ENCODE data around the gene DHDDS. TPM values are rescaled to one million over a fixed set of nuclear protein-coding genes. Genes with fewer than 3 reads are reported as not detected.

DHDDS gene
- polyA plus RNA-seq, 10 donors, result 18.0 to 25.1 (median 20.2) TPM

Other genes starting within 250 kb of the DHDDS start
- not detected for gene CATSPER4, start 241.7 kb upstream of the DHDDS start, polyA plus RNA-seq (ENCODE audit: insufficient read length in 10 of 10)
- 10 to 100 TPM; 17.4 to 28.2 (median 22.9) TPM for gene CEP85, start 198.1 kb upstream of the DHDDS start, polyA plus RNA-seq (ENCODE audit: insufficient read length in 10 of 10)
- 10 to 100 TPM; 46.1 to 79.3 (median 64.6) TPM for gene SH3BGRL3, start 152.2 kb upstream of the DHDDS start, polyA plus RNA-seq (ENCODE audit: insufficient read length in 10 of 10)
- gene UBXN11, start 125.7 kb upstream of the DHDDS start, polyA plus RNA-seq (ENCODE audit: insufficient read length in 10 of 10), result 10 to 100 TPM in 2 of 10 donors, 1 to 10 TPM in 8; 5.2 to 13.8 (median 8.0) TPM
- gene CD52, start 114.4 kb upstream of the DHDDS start, polyA plus RNA-seq (ENCODE audit: insufficient read length in 10 of 10), result 10 to 100 TPM in 2 of 10 donors, 1 to 10 TPM in 6, under 1 TPM in 2; 0.66 to 43.2 (median 2.4) TPM
- 1 to 10 TPM in 2 of 10 donors, under 1 TPM in 2, not detected in 6; 0.05 to 2.8 (median 1.2) TPM for gene CRYBG2, start 78.2 kb upstream of the DHDDS start, polyA plus RNA-seq (ENCODE audit: insufficient read length in 10 of 10)
- not detected for gene ZNF683, start 59.6 kb upstream of the DHDDS start, polyA plus RNA-seq (ENCODE audit: insufficient read length in 10 of 10)
- gene LIN28A, start 21.5 kb upstream of the DHDDS start, polyA plus RNA-seq (ENCODE audit: insufficient read length in 10 of 10), result under 1 TPM in 5 of 10 donors, not detected in 5; 0.03 to 0.18 (median 0.06) TPM
- gene HMGN2, start 40.1 kb downstream of the DHDDS start, polyA plus RNA-seq (ENCODE audit: insufficient read length in 10 of 10), result 100 to 1,000 TPM; 552 to 838 (median 657) TPM
- 1 to 10 TPM; 4.7 to 8.3 (median 7.1) TPM for gene RPS6KA1, start 97.4 kb downstream of the DHDDS start, polyA plus RNA-seq (ENCODE audit: insufficient read length in 10 of 10)